HG02571 (cell line): ENCODE data around the gene ILDR1.
"Not testable (repeated sequence)": the region's sequence is repeated elsewhere in the genome, so short reads cannot be mapped to it uniquely, and the experiment has no call there.

Experiments
- ATAC-seq: cut with Tn5 transposase; IDR thresholded peaks from one replicate; pipeline ENCODE4 v1.9.1; 2021; ENCODE audit warnings: mild to moderate bottlenecking, moderate library complexity; ENCODE audit not compliant: unreplicated experiment

Gene ILDR1

GRCh38 chr3:121956363-121956762, 65.7 kb downstream of the ILDR1 start:
- ATAC-seq = no peak

DNA sequence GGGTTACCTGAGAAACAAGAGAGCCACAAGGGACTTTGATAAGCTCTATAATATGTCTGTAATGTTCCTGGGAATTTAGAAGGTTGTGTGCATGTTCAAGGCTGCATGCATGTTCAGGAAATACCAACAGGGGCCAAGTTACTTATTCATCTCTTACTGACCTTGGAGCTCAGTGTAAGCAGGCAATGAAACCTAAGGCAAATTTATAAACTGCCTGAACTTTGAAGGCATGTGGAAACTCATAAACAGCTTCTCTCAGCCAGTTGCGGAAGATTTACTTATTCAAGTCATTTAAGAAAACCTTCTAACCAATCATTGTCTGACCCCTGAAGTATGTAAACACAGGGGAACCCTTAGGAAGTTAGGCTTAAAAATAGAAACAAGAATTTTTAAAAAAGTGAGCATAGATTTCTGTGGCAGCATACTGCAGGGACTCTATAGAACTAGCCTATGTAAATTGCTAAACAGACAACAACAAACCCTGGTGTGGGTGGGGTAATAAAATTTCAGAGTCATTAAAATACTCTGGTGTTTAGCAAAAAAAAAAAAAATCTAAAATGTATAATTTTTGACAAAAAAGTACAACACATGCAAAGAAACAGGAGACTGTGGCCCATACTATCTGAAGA, 70.6 kb downstream of the ILDR1 start:
- no peak for ATAC-seq

GRCh38 chr3:121948641-121949040, 73.4 kb downstream of the ILDR1 start:
- ATAC-seq = no peak

- ATAC-seq = no peak
Measured at GRCh38 chr3:121943431-121943830, 78.6 kb downstream of the ILDR1 start.

GRCh38 chr3:121942116-121942786, 79.8 kb downstream of the ILDR1 start:
- ATAC-seq = no peak

- ATAC-seq = no peak
Measured at GRCh38 chr3:121941592-121941991, 80.5 kb downstream of the ILDR1 start.

GRCh38 chr3:121938141-121938855, 83.7 kb downstream of the ILDR1 start:
- ATAC-seq = not testable (repeated sequence)
